Esophagus squamous epithelium (tissue), 5 donors: ENCODE results near the gene SPSB1. TPM values are rescaled to one million over a fixed set of nuclear protein-coding genes. Genes with fewer than 3 reads are reported as not detected.

ENCODE experiments used
- DNase-seq: peaks from one replicate; lab custom pipeline; 2025; lab: John Stamatoyannopoulos, UW
- H3K27ac ChIP-seq, 4 donors: fragments of 200-600 bp; sonication (generic); one replicate each; pipeline ENCODE4 v1.5.1; 2016 to 2019; ENCODE audit warnings: mild to moderate bottlenecking in 1 of 4
- H3K27me3 ChIP-seq, 4 donors: fragments of 200-600 bp; sonication (generic); 1 replicate in 3 of 4; 2 replicates in 1 of 4; pipeline versions ENCODE4 v1.5.1 to v1.6.0; 2017 to 2021; ENCODE audit warnings: antibody characterized with exemption in 1 of 4
- H3K36me3 ChIP-seq, 3 donors: fragments of 200-600 bp; sonication (generic); one replicate each; pipeline ENCODE4 v1.5.1; 2016 to 2019
- H3K4me1 ChIP-seq, 3 donors: fragments of 200-600 bp; sonication (generic); one replicate each; pipeline ENCODE4 v1.5.1; 2017 to 2019
- H3K4me3 ChIP-seq, 4 donors: fragments of 200-600 bp; sonication (generic); 1 replicate in 3 of 4; 2 replicates in 1 of 4; pipeline ENCODE4 v1.5.1; 2016 to 2019; ENCODE audit warnings: mild to moderate bottlenecking in 2 of 4, moderate library complexity in 1 of 4
- H3K9me3 ChIP-seq, 3 donors: fragments of 200-600 bp; sonication (generic); one replicate each; pipeline ENCODE4 v1.5.1; 2016 to 2019
- CTCF ChIP-seq, 6 experiments: fragments of 450-650 bp in 4 of 6; fragments of 200-600 bp in 2 of 6; sonication (generic) in 2 of 6; IDR thresholded peaks; one replicate each; pipeline ENCODE4 v1.5.1; 2016 to 2019; ENCODE audit warnings: antibody characterized with exemption in 6 of 6, mild to moderate bottlenecking in 4 of 6, moderate library complexity in 4 of 6
- POLR2A ChIP-seq, 4 donors: fragments of 450-650 bp; IDR thresholded peaks; one replicate each; pipeline ENCODE4 v1.6.1; 2017; ENCODE audit warnings: antibody characterized with exemption in 4 of 4, mild to moderate bottlenecking in 4 of 4, moderate library complexity in 3 of 4
- WGBS, 2 donors: methylation state at CpG; one replicate each; pipeline ENCODE4 v1.1.5; 2018; 5-methylcytosine and 5-hydroxymethylcytosine counted together
- intact Hi-C: fragments of 100-400 bp; cut with DNase I; formaldehyde crosslinking; loops from one replicate; pipeline ENCODE4 v1.15.0; 2022
- total RNA-seq, 4 donors: library from RNA; depleted of rRNA; stranded (reverse); fragments of >200 nt; gene quantifications; one replicate each; pipeline ENCODE4 v1.1.0, GENCODE V29; 2016
- donor health status: DM: yes; HTN: yes; CAD: no.

Gene SPSB1
- total RNA-seq, 4 donors from 2014 or later, result 15.2 to 35.5 (median 25.2) TPM

DNA sequence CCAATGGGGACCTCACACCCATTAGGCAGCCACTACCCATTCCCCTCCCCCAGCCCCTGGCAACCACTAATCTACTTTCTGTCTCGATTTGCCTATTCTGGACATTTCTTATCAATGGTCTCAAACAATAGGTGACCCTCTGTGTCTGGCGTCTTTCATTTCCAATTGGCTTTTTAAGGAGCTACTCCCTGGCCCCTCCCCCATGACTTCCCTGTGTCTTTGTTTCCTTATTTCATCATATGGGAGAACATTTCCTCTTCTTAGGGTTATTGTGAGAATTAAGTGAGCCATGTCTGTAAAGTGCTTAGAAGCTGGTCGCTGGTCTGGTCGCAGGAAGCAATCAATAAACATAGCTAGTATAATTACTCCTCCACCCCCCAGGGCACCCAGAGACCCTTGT, 80.9 kb downstream of the SPSB1 start:
- 53 to 58% methylated on average over 4 of the region's 4 CpGs for WGBS, 2 donors
- no peak for DNase-seq
- Histone ChIP-seq H3K4me1 (peaks cover 36 to 98% (median 75%) of the 10 kb centered on the region in 3 donors), H3K27me3 (no peaks in the 10 kb centered on the region), H3K36me3 (peaks cover 0 to 1% (median 1%) of the 10 kb centered on the region in 3 donors), H3K4me3 (no peak overlapping the region), H3K27ac (peak overlapping the region; percentile 62 to 94 (median 90)), H3K9me3 (no peaks in the 10 kb centered on the region)
- TF ChIP-seq CTCF (IDR thresholded peaks at IDR 0.05), result no peak
- TF ChIP-seq POLR2A (IDR thresholded peaks at IDR 0.05), result no peak
- intact Hi-C loops, result loop anchor here (10.0 kb wide), 1 partner anchor 79 kb away; the partner anchor contains the start of gene SPSB1

DNA sequence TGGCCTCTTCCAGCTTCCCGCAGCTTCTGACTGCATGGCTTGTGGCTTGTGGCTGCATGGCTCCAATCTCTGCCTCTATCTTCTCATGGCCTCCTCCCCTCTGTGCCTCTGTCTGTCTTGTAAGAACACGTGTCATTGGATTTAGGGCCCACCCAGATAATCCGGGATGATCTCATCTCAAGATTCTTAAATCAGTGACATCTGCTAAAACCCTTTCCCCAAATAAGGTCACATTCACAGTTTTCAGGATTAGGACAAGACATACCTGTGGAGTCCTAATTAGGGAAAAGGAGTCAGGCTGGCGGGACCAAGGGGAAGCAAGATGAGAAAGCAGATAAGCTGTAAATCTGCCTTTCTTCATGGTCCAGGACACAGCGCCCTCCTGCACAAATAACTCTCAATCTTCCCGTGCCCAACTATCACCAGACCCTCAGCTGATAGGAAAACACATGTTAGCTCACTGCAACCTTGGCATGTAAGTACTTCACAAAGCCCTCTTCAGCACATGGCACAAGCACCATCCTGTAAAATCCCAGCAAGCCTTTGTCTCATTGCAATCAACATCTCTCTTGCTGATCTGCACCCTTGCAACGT, 82.2 kb downstream of the SPSB1 start:
- no peak for DNase-seq
- peak overlapping the region; percentile 66 to 94 (median 90) for H3K27ac ChIP-seq
- H3K4me1 ChIP-seq, result peaks cover 30 to 93% (median 68%) of the 10 kb centered on the region in 3 donors
- intact Hi-C loops, result loop anchor here (10.0 kb wide), 1 partner anchor 80 kb away; the partner anchor contains the start of gene SPSB1
- H3K27me3 ChIP-seq, result no peaks in the 10 kb centered on the region
- H3K36me3 ChIP-seq, result no peaks in the 10 kb centered on the region
- H3K9me3 ChIP-seq, result no peaks in the 10 kb centered on the region
- TF ChIP-seq POLR2A (IDR thresholded peaks at IDR 0.05), result no peak
- no peak for TF ChIP-seq CTCF (IDR thresholded peaks at IDR 0.05)
- 79 to 81% methylated on average over 7 of the region's 7 CpGs for WGBS, 2 donors
- no peak overlapping the region for H3K4me3 ChIP-seq

DNA sequence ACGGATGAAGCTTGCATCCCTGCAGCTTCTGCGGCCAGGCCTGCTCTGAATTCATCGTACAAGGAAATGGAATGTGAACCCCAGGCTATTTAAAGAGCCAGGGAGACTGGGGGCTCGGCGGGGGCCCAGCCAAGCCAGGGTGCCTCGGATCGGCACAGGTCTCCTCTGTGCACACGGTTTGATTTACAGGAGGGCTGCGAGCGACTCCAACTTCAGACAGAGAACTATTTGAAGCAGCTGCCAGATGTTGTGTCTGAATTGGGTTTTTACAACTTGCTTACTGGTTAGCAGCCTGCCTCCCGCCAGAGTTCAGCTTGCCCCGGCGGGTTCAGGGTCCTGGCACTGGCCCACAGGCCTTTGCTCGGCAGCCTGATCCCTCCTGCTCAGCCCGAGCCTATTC, 83.2 kb downstream of the SPSB1 start:
- H3K27me3 ChIP-seq, result no peaks in the 10 kb centered on the region
- intact Hi-C loops, result loop anchor here (10.0 kb wide), 1 partner anchor 81 kb away; the partner anchor contains the start of gene SPSB1
- H3K4me1 ChIP-seq, result peaks cover 22 to 82% (median 57%) of the 10 kb centered on the region in 3 donors
- H3K9me3 ChIP-seq, result no peaks in the 10 kb centered on the region
- H3K27ac ChIP-seq, result peak overlapping the region; percentile 66 to 94 (median 90)
- H3K4me3 ChIP-seq, result no peak overlapping the region
- TF ChIP-seq POLR2A (IDR thresholded peaks at IDR 0.05), result no peak
- TF ChIP-seq CTCF (IDR thresholded peaks at IDR 0.05), result no peak
- no peaks in the 10 kb centered on the region for H3K36me3 ChIP-seq
- no peak for DNase-seq
- WGBS, 2 donors, result 59% methylated on average over 3 to 10 of the region's 15 CpGs

- Histone ChIP-seq H3K36me3 (no peaks in the 10 kb centered on the region), H3K27me3 (no peaks in the 10 kb centered on the region), H3K9me3 (no peaks in the 10 kb centered on the region), H3K27ac (peak overlapping the region; percentile 66 to 94 (median 90)), H3K4me1 (peaks cover 22 to 77% (median 52%) of the 10 kb centered on the region in 3 donors), H3K4me3 (peak overlapping the region in 1 of 4 donors; percentile 26)
- no peak for TF ChIP-seq CTCF (IDR thresholded peaks at IDR 0.05)
- no peak for TF ChIP-seq POLR2A (IDR thresholded peaks at IDR 0.05)
- intact Hi-C loops, result loop anchor here (10.0 kb wide), 1 partner anchor 82 kb away; the partner anchor contains the start of gene SPSB1
- WGBS, 2 donors, result 67 to 78% methylated on average over 1 to 3 of the region's 5 CpGs
- DNase-seq, result no peak
Observed at GRCh38 chr1:9376430-9376829, 83.7 kb downstream of the SPSB1 start.

GRCh38 chr1:9376886-9377333, 84.2 kb downstream of the SPSB1 start:
- Histone ChIP-seq H3K4me3 (peak overlapping the region in 1 of 4 donors; percentile 26), H3K36me3 (no peaks in the 10 kb centered on the region), H3K9me3 (no peaks in the 10 kb centered on the region), H3K27ac (peak overlapping the region; percentile 66 to 94 (median 90)), H3K27me3 (no peaks in the 10 kb centered on the region), H3K4me1 (peaks cover 22 to 72% (median 47%) of the 10 kb centered on the region in 3 donors)
- DNase-seq, result no peak
- WGBS, 2 donors, result 48 to 81% methylated on average over 11 to 12 of the region's 17 CpGs
- intact Hi-C loops, result loop anchor here (10.0 kb wide), 1 partner anchor 82 kb away; the partner anchor contains the start of gene SPSB1
- TF ChIP-seq POLR2A (IDR thresholded peaks at IDR 0.05), result peak in 1 of 4 donors; percentile 26
- peak in 1 of 6 experiments; percentile 18 for TF ChIP-seq CTCF (IDR thresholded peaks at IDR 0.05)
